Daoy (cell line): ENCODE measurements around the gene KANSL1. TPM values are rescaled to one million over a fixed set of nuclear protein-coding genes. Genes with fewer than 3 reads are reported as not detected.
"Not testable (repeated sequence)": the region's sequence is repeated elsewhere in the genome, so short reads cannot be mapped to it uniquely, and the experiment has no call there.

ENCODE experiments used
- DNase-seq: peaks from one replicate; pipeline ENCODE4 v3.0.0-alpha.2; 2015; ENCODE audit warnings: low read depth
- total RNA-seq: library from RNA; depleted of rRNA; stranded (reverse); fragments of >200 nt; shearing (Covaris generic); gene quantifications from 2 replicates; pipeline ENCODE4 v1.2.3, GENCODE V29; 2014

The KANSL1 gene
- total RNA-seq, 1 experiment from 2014 or later: 27.1 TPM

- no peak for DNase-seq
Measured at GRCh38 chr17:46192189-46192438, 1.1 kb downstream of the KANSL1 start.

- peak; percentile 32 for DNase-seq
Measured at GRCh38 chr17:46191322-46192188, 1.7 kb downstream of the KANSL1 start.

GRCh38 chr17:46190763-46191162 is 2.5 kb downstream of the KANSL1 start:
- DNase-seq: no peak

- DNase-seq: not testable (repeated sequence)
Measured at GRCh38 chr17:46186827-46187235, 6.4 kb downstream of the KANSL1 start.

GRCh38 chr17:46184696-46185095 is 8.5 kb downstream of the KANSL1 start:
- DNase-seq: no peak

- not testable (repeated sequence) for DNase-seq
Measured at GRCh38 chr17:46183383-46183782, 9.8 kb downstream of the KANSL1 start.

GRCh38 chr17:46182961-46183360 is 10.3 kb downstream of the KANSL1 start:
- DNase-seq: no peak

- DNase-seq: no peak
Measured at GRCh38 chr17:46181940-46182339, 11.3 kb downstream of the KANSL1 start.

GRCh38 chr17:46181316-46181715 is 11.9 kb downstream of the KANSL1 start:
- DNase-seq: not testable (repeated sequence)

- DNase-seq: no peak
Measured at GRCh38 chr17:46180892-46181274, 12.3 kb downstream of the KANSL1 start.

GRCh38 chr17:46180185-46180891 is 12.9 kb downstream of the KANSL1 start:
- DNase-seq: not testable (repeated sequence)

- DNase-seq: no peak
Measured at GRCh38 chr17:46179375-46179999, 13.7 kb downstream of the KANSL1 start.

- peak; percentile 31 for DNase-seq
Measured at GRCh38 chr17:46178550-46179214, 14.5 kb downstream of the KANSL1 start.

- DNase-seq: no peak
Measured at GRCh38 chr17:46176975-46177374, 16.3 kb downstream of the KANSL1 start.

- no peak for DNase-seq
Measured at GRCh38 chr17:46175891-46176290, 17.3 kb downstream of the KANSL1 start.

- DNase-seq: no peak
Measured at GRCh38 chr17:46173153-46173552, 20.1 kb downstream of the KANSL1 start.

- no peak for DNase-seq
Measured at GRCh38 chr17:46171939-46172338, 21.3 kb downstream of the KANSL1 start.

GRCh38 chr17:46170639-46171429 is 22.4 kb downstream of the KANSL1 start:
- no peak for DNase-seq

GRCh38 chr17:46169913-46170638 is 23.2 kb downstream of the KANSL1 start:
- no peak for DNase-seq

- DNase-seq: no peak
Measured at GRCh38 chr17:46167826-46168569, 25.2 kb downstream of the KANSL1 start.
